HUDEP-2 (cell line): Measurements from ENCODE around the gene C2CD2.

ENCODE experiments used
- DNase-seq, 76 experiments: peaks; one replicate each; lab custom pipeline; 2025; ENCODE audit not compliant: unreplicated experiment in 76 of 76; lab: John Stamatoyannopoulos, UW

C2CD2 gene

DNA sequence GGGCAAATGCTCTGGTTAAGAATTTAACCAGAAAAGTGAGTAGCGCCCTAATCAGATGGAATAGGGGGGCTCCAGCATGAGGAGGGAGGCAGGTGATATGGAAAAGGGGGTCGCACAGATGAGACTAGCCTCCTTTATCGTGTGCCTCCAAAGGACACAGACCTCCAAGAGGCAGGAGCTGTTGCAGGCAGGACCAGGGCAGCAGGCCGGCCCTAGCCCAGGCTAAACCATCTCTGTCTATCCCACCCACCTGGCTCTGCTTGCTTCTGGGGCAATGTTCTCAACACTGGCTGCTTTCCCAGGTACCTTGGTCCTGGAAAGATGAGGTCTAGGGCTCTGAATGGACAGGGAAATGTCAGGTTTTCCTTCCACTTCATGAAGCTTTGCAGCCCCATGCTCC lies 36.3 kb downstream of the C2CD2 start:
- DNase-seq, result no peak

DNA sequence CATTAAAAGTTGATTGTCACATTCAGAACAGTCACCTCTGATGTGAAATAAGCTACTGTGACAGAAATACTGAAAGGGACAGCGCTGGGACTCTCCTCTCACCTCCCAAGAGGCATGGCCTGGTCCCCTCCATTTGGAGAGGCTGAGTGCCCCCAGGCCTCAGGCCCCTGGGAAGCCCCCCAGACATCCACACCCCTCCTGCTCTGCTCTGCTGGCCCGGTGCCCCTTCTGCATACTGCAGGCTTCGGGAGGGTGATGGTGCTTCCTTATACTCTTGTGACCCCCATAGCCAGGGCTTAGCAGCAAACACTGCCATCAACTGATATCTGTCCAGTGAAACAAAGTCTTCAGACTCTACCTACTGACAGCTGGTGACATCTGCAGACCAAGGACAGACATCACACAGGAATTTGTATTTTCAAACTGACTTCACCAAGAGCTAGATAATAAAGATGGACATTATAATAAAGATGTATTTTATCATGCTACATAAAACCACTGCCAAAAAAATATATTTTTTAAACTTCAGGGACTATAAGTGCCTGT lies 36.9 kb downstream of the C2CD2 start:
- DNase-seq, result peak in 3 of 76 experiments; percentile 9 to 14 (median 12)

DNA sequence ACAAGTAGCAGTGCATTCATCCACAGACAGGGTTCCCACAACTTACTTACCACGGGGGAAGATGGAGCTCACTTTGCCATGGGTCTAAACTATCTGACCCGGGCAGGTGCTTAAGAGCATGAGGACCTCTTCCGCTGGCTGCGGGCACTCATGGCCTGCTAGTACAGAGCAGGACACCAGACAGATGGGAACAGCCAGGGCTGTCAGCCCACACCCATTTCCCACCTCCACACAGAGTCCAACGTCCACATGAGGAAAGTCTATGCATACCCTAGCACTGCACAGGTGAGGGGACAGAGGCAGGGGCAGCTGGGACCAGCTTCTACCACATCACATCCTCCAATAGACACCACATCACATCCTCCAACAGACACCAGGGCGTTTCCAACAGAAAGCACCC lies 38.9 kb downstream of the C2CD2 start:
- no peak for DNase-seq

DNA sequence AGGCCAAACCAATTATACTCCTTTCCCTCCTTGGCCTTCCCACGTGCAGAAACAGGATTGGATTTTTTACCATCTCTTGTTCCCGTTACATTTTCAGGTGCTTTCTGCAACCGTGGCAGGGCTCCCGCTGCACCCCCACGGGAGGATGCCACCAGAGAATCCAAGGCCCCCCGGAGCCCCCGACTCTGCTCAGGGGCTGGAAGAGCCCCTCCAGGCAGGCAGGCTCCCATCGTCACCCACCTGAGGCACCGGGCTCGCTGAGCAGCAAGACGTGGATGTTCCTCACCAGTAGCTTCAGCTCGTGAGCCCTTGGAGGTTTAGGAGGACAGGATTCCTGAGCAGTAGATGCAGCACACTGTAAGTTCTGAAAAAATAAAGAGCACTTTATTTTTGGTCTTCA lies 39.5 kb downstream of the C2CD2 start:
- no peak for DNase-seq

DNA sequence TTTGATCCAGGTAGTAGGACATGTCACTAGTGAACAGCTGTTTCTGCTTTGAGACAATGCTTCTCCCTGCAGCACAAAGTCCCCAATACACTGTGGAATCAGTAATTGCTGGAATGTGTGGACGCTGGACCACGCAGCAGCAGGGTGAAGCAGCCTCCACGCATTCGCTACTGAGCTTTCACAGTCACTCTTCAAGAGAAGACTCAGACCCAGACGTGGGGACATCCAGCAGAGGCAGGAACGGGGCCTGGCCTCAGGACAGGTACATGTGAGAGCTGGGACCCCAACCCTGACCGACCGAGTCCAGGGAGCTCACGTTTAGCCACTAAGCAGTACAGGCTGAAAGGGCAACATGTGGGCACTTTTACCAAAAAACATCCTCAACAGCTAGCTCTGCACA lies 40.6 kb downstream of the C2CD2 start:
- no peak for DNase-seq

DNA sequence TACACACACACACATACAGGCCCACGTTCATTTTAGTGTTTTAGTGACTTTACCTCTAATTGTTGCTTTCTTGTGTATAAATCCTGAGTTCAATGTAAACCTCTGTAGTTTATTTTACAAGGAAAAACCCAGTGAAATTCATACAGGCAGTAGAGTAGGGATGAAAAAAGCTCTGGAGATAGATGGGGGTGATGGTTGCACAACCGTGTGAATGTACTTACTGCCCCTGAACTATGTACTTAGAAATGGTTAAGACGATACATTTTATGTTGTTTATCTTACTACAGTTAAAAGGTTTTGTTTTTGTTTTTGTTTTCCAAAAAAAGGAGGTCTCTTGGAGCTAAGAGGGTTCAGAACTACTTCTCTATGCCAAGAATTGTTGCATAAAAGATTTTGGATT lies 45.0 kb downstream of the C2CD2 start:
- DNase-seq, result no peak

DNA sequence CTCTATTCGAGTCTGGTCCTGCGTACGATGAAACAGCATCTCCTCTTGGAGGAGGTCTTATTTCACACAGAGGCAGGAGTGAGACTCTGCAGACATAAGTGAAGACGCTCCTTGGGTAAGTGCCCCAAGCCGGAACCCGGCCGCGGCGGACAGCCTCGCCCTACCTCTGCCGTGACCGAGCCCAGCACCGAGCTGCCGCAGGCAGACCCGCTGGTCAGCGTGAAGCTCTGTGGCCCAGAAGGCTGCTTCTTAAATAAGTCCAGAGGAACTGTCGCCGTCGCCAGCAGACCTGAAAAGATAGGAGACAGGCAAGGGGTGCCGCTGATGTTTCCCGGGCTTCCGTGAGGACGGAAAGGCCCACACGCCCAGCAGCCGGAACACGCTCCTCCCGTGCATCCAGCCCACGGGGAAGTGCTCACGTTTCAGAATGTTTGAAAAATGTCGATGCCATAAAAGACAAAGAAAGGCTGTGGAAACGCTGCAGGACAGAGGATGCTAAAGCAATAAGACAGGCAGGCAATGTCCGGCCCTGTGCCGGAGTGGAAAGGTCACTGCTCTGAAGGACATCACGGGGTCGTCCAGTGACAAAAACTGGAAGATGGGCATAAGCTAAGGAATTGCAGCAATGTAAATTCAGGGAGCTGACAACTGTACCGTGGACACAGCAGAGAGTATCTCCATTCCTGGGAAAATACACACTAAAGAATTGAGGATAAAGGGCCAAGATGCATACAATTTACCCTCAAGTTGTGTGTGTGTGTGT lies 46.1 kb downstream of the C2CD2 start:
- no peak for DNase-seq

DNA sequence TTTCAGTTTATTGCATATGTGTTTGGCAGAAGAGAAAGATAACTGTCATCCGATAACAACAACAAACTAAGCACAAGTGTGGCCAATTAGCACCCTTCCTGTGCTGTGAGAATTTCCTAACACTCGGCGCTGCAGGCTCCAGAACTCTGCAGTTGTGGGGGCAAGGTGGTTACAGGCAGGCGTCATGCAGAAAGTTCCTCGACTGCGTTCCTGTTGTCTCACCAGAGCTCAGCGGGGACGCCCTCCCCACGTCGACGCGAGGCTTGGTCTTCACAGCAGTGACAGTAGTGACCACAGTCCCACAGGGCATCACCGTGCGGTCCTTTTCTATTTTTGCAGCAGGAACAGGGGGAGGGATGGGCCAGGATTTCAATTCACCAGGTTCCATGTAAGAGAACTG lies 47.0 kb downstream of the C2CD2 start:
- no peak for DNase-seq

DNA sequence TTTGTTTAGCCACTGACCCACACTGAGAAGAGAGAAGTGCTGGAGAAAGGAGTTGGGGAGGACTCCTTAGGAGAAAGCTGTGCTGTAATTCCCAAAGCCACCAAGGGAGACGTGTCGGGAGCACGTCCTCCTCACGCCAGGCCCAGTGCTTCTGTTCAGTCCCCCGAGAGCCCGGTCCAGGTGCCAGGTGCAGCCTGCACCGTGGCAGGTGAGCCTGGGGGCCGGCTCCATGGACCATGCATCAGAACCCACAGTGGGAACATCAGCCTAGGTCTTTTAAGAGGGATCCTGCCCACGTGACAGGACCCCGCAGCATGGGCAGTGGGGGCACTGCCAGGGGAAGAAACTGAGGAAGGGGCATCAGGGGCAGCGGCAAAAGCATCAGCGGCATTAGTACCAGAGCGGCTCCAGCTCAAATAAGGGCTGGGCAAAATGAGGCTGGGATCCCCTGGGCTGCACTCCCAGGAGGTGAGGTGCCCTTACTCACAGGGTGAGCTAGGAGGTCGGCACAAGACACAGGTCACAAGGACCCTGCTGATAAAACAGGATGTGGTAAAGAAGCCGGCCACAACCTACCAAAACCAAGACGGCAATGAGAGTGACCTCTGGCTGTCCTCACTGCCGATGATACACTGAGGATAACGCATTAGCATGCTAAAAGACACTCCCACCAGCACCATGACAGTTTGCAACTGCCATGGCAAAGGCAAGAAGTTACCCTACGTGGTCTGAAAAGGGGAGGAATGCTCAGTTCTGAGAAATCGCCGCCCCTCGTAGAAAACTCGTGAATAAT lies 50.1 kb downstream of the C2CD2 start:
- no peak for DNase-seq

DNA sequence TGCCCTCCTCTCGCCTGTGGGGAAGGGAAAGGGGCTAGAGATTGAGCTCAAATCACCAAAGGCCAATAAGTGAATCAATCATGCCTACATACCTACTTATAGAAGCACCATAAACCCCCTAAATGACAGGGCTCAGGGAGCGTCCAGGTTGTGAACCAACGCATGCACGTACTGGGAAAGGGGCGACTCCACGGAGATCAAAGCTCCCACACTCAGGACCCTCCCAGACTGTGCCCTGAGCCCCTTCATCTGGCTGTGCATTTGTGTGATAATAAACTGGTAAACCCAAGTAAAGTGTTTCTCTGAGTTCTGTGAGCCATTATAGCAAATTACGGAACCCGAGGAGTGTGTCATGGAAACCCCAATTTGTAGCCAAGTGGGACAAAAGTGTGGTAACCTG lies 50.9 kb downstream of the C2CD2 start:
- no peak for DNase-seq

DNA sequence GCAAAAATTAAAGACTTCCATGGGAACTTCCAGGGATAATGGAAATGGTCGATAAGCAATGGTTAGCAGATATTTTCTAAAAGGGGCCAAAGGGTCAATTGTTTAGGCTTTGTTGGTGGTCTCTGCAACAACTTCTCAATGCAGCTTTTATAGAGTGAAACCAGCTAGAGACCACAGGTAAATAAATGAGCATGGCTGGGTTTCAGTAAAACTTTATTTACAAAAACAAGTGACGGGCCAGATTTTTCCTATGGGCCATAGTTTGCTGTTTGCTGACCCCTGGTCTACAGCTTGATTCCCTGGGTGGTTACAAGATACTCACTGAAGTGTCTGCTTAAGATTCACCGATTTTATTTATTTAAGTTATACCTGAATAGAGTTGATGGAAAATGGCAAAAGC lies 52.0 kb downstream of the C2CD2 start:
- no peak for DNase-seq

DNA sequence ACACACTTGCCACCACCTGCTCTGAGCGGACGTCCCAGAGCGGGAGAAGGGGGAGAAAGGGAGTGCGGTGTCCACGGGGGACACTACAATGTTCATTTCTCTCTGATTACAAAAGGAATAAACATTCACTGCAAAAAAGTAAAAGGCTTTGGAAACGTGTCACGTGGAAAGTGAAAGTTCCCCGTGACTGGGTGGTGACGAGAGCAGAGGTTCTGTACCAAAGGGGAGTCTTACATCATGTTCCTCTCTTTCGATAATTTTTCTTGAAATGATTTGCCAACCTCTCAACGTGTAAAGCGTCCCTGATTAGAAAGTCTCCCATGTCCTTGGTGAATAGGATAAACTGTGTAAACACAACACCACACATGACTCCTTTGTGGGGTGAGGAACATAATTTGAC lies 52.7 kb downstream of the C2CD2 start:
- DNase-seq, result no peak

DNA sequence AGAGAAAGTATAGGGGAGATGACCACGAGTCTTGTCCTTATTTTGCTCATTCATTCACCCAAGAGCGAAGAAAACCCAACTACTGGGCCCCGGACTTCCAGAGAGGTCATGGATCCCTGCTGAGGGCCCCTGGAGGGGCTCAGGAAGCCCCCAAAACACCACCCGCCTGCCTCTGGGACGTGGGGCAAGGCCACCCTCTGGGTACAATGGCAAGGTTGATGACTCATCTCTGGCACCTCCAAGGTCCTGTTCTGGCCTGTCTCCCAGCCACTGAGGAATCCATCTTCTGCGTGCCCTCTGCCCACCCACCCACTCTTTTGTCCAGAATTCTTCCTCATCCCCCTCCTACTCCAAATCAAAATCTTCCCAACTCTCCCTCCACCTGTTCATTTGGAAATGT lies 53.4 kb downstream of the C2CD2 start:
- no peak for DNase-seq

DNA sequence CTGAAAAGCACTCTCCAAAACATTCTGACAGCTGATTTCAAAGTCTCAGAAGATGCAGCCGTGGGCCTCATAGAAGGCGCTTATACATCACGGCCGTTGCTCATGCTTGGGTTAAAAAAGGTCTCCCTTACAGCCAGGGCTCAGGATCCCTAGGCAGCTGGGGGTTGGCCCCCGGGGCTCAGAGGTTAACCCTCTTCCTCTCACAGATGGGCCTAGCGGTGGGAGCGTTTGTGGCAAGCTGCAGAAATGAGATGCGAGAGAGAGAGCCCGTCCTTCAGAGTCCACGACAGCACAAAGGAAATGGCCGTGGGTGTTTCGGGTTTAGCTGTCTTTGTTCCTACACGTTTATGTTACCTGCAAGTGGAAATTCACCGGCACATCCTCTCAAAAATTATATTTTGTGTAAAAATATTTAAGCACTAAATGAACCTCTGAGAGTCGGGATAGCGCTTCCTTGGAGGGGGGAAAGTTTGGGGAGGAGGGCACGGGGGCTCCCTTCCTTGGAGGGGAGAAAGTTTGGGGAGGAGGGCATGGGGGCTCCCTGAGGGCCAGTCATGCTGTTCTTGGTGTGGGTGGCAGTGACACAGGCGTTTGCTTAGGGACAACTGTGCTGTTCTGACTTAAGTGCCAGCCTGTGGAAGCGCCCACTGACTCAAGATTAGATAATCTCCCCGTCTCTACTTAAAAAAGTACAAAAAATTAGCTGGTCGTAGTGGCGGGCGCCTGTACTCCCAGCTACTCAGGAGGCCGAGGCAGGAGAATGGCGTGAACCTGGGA lies 54.2 kb downstream of the C2CD2 start:
- no peak for DNase-seq

DNA sequence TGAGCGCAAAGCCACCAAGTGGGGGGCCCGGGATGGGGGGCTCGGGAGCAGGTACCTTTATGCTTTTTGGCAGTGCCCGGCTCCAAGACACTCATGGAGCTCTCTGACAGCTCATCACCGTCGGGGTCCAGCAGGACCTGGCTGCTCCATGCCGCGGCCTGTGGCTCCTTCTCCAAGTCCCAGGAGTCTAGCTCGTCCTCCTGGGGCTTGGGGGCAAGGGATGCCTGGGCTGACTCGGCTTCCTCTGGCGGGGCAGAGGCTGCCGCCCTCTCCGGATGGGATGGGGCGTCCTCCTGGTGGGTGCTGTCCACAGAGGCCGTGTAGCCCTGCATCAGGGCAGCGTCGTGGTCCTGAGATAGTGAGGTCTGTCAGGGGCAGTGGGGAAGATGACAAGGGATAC lies 54.8 kb downstream of the C2CD2 start:
- no peak for DNase-seq

DNA sequence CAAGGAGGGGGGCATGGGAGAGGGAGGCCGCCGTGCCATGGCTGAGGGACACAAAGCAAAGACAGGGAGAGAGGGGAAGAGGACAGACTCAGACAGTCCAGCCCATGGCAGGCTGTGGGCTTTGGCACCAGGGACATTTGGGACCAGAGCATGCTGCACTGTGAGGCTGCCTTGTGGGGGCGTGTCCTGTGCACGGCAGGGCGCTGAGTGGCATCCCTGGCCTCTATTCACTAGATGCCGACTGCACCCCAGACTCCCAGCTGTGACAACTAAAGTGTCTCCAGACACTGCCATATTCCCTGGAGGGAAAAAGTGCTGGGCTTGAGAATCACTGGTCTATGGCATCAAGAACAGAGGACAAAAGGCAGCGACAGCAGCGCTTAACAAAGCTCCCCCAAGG lies 56.1 kb downstream of the C2CD2 start:
- no peak for DNase-seq

DNA sequence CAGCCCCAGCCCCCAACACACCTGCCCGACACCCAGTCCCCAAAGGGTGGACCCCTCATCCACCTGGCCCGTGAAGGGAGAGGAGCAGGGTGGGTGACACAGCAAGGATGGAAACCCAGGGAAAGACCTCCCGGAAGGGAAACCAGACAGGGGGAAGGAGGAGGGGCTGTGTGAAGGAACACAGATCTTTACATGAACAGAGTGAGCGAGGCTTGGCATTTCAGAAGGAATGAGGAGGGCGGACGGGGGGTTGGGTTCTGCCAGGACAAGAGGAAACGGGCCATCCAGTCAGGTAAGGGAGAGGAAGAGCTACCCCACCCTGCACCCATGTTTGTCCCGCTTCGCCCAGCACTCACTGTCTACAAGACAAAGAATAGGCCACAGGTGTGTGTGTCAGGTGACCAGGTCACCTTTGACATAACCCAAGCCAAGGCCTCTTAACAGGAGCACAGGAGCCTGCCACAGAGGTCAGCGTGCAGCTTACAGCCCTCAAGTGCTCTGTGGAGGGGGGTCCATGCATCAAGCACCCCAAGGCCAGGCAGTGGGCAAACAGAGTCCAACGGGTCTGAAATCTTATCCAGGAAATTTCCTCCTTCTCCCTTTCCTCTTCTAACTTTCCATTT lies 56.7 kb downstream of the C2CD2 start:
- DNase-seq, result no peak

DNA sequence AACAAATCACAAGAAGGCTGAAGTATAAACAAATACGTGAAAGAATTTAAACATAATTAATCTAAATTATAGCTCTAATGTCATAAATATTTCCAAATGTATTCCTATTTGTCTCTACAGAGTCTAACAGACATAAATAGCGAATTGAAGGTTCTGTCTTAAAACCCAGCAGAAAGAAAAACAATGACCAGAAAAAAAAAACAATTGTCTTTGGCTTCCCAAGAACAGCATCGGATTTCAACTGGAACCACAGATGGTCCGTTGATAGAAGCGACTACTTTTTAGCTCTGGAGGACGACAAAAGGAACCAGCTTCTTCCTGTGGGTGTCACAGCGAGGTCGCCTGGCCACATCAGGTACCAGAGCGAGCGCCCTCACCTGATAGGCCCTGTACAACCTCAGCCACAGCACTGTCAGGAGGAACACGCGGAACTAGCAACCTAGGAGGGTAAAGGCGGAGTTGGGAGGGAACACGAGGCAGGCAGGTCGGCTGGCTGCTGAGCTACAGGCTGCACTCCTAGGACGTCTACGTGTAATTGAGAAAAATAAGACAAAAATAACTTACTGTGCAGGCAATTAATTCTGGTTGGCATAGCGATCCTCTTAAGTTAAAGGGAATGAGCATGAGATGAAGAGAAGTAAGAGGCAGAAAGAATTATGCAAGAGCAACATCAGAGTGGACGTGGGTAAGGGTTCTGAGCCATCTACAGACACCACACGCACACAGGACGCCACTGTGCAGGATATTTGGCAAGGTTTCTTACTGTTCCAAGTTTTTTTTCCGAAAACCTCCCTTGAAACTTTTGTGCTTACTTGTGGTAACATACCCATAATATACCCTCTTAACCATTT lies 58.0 kb downstream of the C2CD2 start:
- DNase-seq, result no peak

DNA sequence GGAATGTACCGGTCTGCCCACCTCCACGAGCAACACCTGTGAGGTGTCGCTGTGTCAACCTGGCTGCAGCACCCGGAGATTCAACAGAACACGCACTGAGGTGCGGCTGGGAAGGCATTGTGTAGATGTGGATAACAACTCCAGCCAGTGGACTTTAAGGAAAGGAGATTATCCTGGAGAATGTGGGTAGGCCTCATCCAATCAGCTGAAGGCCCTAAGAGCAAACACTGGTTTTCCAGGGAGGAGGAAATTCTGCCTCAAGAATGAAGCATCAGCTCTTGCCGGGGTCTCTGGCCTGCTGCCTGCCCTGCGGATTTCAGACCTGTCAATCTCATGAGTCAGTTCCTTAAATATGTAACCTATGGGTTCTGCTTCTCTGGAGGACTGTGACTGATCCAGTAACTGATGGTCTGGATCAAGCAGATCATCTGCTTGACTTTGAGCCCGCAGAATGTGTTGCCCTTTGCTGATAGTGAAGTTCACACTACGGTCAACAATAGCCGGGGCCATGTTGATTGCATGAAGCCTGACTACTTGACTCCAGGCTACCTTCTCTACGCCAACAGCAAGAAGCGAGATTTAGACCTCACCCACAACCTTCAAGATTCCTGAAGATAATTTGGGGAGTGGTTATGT lies 58.8 kb downstream of the C2CD2 start:
- peak in 4 of 76 experiments; percentile 17 to 38 (median 22) for DNase-seq
